HCT116 (cell line): Measurements from ENCODE around the gene MROH8.

Experiments used
- CBX3 ChIP-seq: IDR thresholded peaks from 2 replicates; pipeline ENCODE4 v1.6.1; 2012; ENCODE audit warnings: low read depth
- CTCF ChIP-seq, 3 experiments: fragments of 200-600 bp in 1 of 3; sonication (generic) in 1 of 3; IDR thresholded peaks in 2 of 3; conservative IDR thresholded peaks in 1 of 3; 2 replicates each; pipeline ENCODE4 v1.5.1; 2012 to 2017; ENCODE audit warnings: low read depth in 2 of 3, low read length in 2 of 3, antibody characterized with exemption in 1 of 3, borderline replicate concordance in 1 of 3, control low read depth in 1 of 3, mild to moderate bottlenecking in 1 of 3, mixed read lengths in 1 of 3, mixed run types in 1 of 3, moderate library complexity in 1 of 3; ENCODE audit not compliant: insufficient read depth in 1 of 3
- EGR1 ChIP-seq: IDR thresholded peaks from 2 replicates; pipeline ENCODE4 v1.6.1; 2012; ENCODE audit warnings: low read depth
- ELF1 ChIP-seq: IDR thresholded peaks from 2 replicates; pipeline ENCODE4 v1.6.1; 2012; ENCODE audit warnings: low read depth, borderline replicate concordance
- EZH2phosphoT487 ChIP-seq: fragments of 200-600 bp; IDR thresholded peaks from 2 replicates; pipeline ENCODE4 v1.6.1; 2018; ENCODE audit warnings: antibody characterized with exemption, borderline replicate concordance
- JUND ChIP-seq: IDR thresholded peaks from 2 replicates; pipeline ENCODE4 v1.6.1; 2012
- MAX ChIP-seq: IDR thresholded peaks from 2 replicates; pipeline ENCODE4 v1.6.1; 2012
- POLR2A ChIP-seq: IDR thresholded peaks from 2 replicates; pipeline ENCODE4 v1.7.0; 2011; ENCODE audit warnings: borderline replicate concordance; ENCODE audit not compliant: insufficient read depth, insufficient read length; ENCODE audit errors: extremely low read depth
- SP1 ChIP-seq: IDR thresholded peaks from 2 replicates; pipeline ENCODE4 v1.6.1; 2012; ENCODE audit warnings: low read depth
- SRF ChIP-seq: IDR thresholded peaks from 2 replicates; pipeline ENCODE4 v1.6.1; 2012; ENCODE audit warnings: low read depth

DNA sequence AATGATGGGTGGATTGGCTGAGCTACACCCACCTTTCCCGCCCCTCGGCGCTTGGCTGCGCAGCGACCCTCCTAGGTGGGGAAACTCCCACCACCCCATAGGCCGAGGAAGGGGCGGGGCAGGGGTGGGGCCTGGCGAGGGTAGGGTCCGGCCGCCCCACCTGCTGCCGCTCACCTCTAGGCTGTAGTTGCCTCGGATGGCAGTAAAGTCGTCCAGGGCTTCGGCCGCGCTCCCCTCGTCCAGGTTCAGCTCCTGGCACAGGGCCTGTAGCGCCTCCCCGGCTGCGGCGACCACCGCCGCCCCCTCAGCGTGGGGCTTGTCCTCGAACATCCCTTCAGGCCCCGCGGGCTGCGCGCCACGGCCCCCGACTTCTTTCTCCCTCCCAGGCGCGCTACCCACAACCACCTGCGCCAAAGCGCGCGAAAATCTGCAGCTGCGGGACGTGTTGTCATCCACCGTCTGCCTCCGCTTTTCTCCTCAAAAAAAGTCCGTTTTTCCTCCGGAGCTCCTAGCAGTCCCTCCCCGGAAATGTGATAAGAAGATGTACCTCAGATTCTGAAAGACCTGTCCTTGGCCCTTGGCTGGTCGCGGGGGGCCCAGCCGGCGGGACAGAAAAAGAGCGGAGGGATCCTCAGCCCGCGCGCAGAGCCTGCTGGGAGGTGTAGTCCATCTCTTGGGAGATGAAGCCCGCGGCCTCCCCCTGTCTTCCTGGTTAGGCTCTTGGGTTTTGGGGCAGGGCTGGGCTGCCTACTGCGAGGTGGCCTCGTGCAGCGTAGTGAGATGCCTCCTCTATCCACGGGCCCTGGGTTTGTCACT, 83.5 kb downstream of the MROH8 start, which contains the start of gene RBL1:
- TF ChIP-seq POLR2A: peak; percentile 52
- no peak for TF ChIP-seq SRF
- TF ChIP-seq CTCF (IDR thresholded peaks at IDR 0.05 in 2 of 3, conservative IDR thresholded peaks at IDR 0.05 in 1 of 3; ENCODE audit: borderline replicate concordance in 1 of 3, insufficient read depth in 1 of 3, low read depth in 2 of 3, low read length in 2 of 3): peak in 1 of 3 experiments; percentile 46; a peak in 2 of 6 replicates
- TF ChIP-seq CBX3: peak; percentile 68; the same call in 1 of the 2 replicates
- 0 out of 2 replicates have a peak, but pooled peaks have one; percentile 22 for TF ChIP-seq JUND
- TF ChIP-seq EZH2phosphoT487: no peak
- no peak for TF ChIP-seq EGR1
- peak; percentile 86 for TF ChIP-seq ELF1
- TF ChIP-seq MAX: peak; percentile 78; the same call in 1 of the 2 replicates
- TF ChIP-seq SP1: peak; percentile 42; the same call in 1 of the 2 replicates
